HG03558 (cell line): ENCODE measurements around the gene LILRB2.
"Not testable (repeated sequence)": the region's sequence is repeated elsewhere in the genome, so short reads cannot be mapped to it uniquely, and the experiment has no call there.

Source experiments
- ATAC-seq: cut with Tn5 transposase; IDR thresholded peaks from one replicate; pipeline ENCODE4 v1.9.1; 2021; ENCODE audit warnings: moderate number of reproducible peaks; ENCODE audit not compliant: unreplicated experiment; ENCODE audit errors: extremely low read depth

LILRB2 gene

DNA sequence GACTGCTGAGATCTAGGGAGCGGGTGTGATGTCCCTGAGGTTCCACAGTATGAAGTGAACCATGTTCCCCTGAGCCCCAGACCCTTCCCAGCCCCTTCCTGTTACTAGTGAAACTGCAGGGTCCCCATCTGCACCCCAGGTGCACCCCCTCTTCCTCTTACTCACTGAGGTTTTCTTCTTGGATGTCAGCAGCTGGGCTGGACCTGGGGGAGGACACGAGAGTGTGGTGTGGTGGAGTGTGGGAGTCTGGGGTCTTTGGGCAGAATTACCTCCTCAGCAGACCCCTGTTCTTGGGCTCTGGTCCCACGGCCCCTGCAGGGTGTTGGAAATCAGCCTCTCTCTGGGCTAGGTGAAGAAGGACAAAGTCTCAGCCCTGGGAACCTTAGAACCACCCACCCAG lies 35.0 kb downstream of the LILRB2 start:
- ATAC-seq, result no peak

GRCh38 chr19:54243809-54244208 lies 37.1 kb downstream of the LILRB2 start:
- ATAC-seq, result not testable (repeated sequence)

GRCh38 chr19:54242646-54243045 lies 38.3 kb downstream of the LILRB2 start, which contains the start of gene LILRA6:
LILRA6 (minus strand) TSS chr19:54242790.
- ATAC-seq, result not testable (repeated sequence)

- ATAC-seq, result not testable (repeated sequence)
Observed at GRCh38 chr19:54242234-54242633, 38.7 kb downstream of the LILRB2 start.

- not testable (repeated sequence) for ATAC-seq
Observed at GRCh38 chr19:54240372-54241336, 40.3 kb downstream of the LILRB2 start.

GRCh38 chr19:54239491-54240371 lies 41.2 kb downstream of the LILRB2 start:
- not testable (repeated sequence) for ATAC-seq

GRCh38 chr19:54233941-54234340 lies 47.0 kb downstream of the LILRB2 start:
- ATAC-seq, result no peak

GRCh38 chr19:54231077-54231931 lies 49.6 kb downstream of the LILRB2 start:
- ATAC-seq, result no peak

DNA sequence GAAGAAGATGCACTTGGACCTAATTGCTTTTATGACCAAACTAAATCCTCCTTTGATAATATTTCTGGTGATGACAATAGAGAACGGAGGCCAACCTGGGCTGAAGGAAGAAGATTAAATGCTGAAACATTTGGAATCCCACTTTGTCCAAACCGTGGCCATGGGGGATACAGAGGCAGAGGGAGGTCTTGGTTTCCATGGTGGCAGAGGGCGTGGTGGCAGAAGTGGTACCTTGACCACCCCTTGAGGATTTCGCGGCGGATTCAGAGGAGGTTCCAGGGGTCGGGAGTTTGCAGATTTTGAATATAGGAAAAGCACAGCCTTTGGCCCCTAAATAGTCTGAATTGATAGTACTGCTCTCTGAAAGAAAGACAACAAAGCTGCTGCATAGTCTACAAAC lies 50.9 kb downstream of the LILRB2 start:
- no peak for ATAC-seq

DNA sequence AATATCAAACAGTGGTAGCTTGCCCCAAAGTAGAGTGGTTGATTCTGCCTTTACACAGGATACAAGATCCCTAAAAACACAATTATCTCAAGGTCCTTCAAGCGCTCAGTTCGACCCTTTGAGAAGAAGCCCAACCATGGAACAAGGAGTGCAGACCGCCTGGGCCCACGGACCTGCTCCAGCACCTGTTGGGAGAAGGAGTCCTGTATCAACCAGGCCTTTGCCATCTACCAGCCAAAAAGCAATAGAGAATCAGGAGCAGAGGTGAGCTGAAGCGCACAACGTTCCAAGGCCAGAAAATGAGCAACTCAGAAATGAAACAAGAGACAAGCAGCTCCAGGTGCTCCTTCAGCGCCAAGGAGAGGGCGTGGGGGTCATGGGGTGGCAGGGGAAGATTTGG lies 51.8 kb downstream of the LILRB2 start:
- ATAC-seq, result no peak

GRCh38 chr19:54224619-54225018 lies 56.3 kb downstream of the LILRB2 start:
- not testable (repeated sequence) for ATAC-seq

DNA sequence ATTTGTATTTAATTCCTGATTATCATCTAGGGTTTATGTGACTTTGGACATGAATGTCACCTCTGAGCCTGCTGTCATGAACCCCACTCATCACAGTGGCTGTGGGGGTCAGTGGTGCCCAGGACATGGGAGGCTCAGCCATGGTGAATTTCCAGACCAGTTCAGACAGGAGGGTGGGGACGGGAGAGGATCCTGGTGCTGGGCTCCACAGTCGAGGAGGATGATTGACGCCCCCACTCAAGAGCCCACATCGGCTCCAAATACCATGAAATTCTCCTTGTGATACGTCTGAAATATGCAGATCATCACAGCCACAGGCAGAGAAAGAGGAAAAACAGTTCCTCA lies 57.0 kb downstream of the LILRB2 start:
- ATAC-seq, result not testable (repeated sequence)
